Natural killer cell (primary cell): ENCODE measurements around the gene PCCA. TPM values are rescaled to one million over a fixed set of nuclear protein-coding genes. Genes with fewer than 3 reads are reported as not detected.

Experiments
- ATAC-seq, 3 donors: fragments of 150-1000 bp in 2 of 3; fragments of 200-7000 bp in 1 of 3; cut with Tn5 transposase; 1 replicate in 1 of 3; 2 replicates in 2 of 3; pipeline ENCODE4 v1.10.0; 2021; ENCODE audit warnings: mild to moderate bottlenecking in 2 of 3, moderate library complexity in 2 of 3
- DNase-seq, 2 donors: peaks; one replicate each; pipeline versions ENCODE4 v3.0.0 to v3.0.0-alpha.2; 2013 to 2021; ENCODE audit warnings: mixed read lengths in 1 of 2
- H3K27ac ChIP-seq: one replicate; pipeline ENCODE4 v1.5.1; 2013; ENCODE audit warnings: mild to moderate bottlenecking, low read length
- H3K27me3 ChIP-seq: one replicate; pipeline ENCODE4 v1.6.1; 2013; ENCODE audit warnings: low read length; ENCODE audit not compliant: control insufficient read depth, insufficient read depth
- H3K36me3 ChIP-seq: one replicate; pipeline ENCODE4 v1.6.1; 2013; ENCODE audit warnings: low read length; ENCODE audit not compliant: control insufficient read depth, insufficient read depth
- H3K4me1 ChIP-seq: one replicate; pipeline ENCODE4 v1.6.1; 2013; ENCODE audit warnings: low read length; ENCODE audit not compliant: control insufficient read depth, insufficient read depth
- H3K4me3 ChIP-seq: one replicate; pipeline ENCODE4 v1.5.1; 2013; ENCODE audit warnings: low read length
- H3K9me3 ChIP-seq: one replicate; pipeline ENCODE4 v1.6.1; 2013; ENCODE audit warnings: low read length; ENCODE audit not compliant: control insufficient read depth, insufficient read depth
- H3K27ac Mint-ChIP-seq, 2 donors: one replicate each; pipeline ENCODE4 v1.8.0; 2022; ENCODE audit warnings: mild to moderate bottlenecking in 2 of 2, mixed read lengths in 2 of 2, moderate library complexity in 1 of 2
- H3K27me3 Mint-ChIP-seq, 2 donors: one replicate each; pipeline ENCODE4 v1.8.0; 2022; ENCODE audit warnings: low read depth in 2 of 2, mixed read lengths in 2 of 2
- H3K36me3 Mint-ChIP-seq: one replicate; pipeline ENCODE4 v1.8.0; 2022; ENCODE audit warnings: mixed read lengths
- H3K4me1 Mint-ChIP-seq, 2 donors: one replicate each; pipeline ENCODE4 v1.8.0; 2022; ENCODE audit warnings: mixed read lengths in 2 of 2
- H3K4me3 Mint-ChIP-seq: one replicate; pipeline ENCODE4 v1.8.0; 2022; ENCODE audit warnings: mild to moderate bottlenecking, moderate library complexity, mixed read lengths
- H3K9me3 Mint-ChIP-seq, 2 donors: one replicate each; pipeline ENCODE4 v1.8.0; 2022; ENCODE audit warnings: mixed read lengths in 2 of 2
- WGBS: methylation state at CpG from one replicate; pipeline ENCODE4 v1.1.7; 2013; ENCODE audit warnings: missing lambda C conversion rate; ENCODE audit not compliant: insufficient coverage; 5-methylcytosine and 5-hydroxymethylcytosine counted together
- intact Hi-C: fragments of 100-400 bp; cut with micrococcal nuclease; formaldehyde crosslinking; loops from one replicate; pipeline ENCODE4 v1.14.2; 2022
- total RNA-seq, 4 donors: library from RNA; stranded (reverse); fragments of 120-200 nt in 1 of 4; gene quantifications; one replicate each; pipeline versions ENCODE4 v1.2.3 to v1.2.4, GENCODE V29; 2013 to 2022
- TF ChIP-seq, protein P1 (sequence below): fragments of 200-600 bp; IDR thresholded peaks from one replicate; pipeline ENCODE4 v1.8.0; 2022; ENCODE audit warnings: antibody characterized with exemption

PCCA gene
- total RNA-seq, 3 donors from 2014 or later (not counting 1 experiment from before 2014, with no cell fraction given), result 25.5 to 28.5 (median 28.2) TPM

DNA sequence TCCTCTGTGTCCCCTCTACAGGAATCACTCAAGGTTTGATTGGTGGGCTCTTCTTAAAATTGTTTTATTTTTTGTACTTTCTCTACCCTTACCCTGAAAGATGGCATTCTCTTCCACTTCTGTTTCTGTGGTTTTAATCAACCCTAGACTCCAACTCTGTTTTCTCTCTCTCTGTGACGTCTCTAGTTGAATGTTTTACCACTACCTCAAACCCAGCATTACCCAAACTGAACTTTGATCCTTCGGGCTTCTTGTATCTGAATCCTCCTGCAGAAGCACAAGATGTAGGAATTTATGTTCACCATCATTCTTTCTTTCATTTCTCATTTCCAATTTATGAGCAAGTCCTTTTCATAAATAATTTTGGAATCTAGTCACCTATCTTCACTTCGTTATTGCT, 39.9 kb downstream of the PCCA start:
- H3K4me1 Mint-ChIP-seq, result peaks cover 16 to 21% of the 10 kb centered on the region in 2 donors

DNA sequence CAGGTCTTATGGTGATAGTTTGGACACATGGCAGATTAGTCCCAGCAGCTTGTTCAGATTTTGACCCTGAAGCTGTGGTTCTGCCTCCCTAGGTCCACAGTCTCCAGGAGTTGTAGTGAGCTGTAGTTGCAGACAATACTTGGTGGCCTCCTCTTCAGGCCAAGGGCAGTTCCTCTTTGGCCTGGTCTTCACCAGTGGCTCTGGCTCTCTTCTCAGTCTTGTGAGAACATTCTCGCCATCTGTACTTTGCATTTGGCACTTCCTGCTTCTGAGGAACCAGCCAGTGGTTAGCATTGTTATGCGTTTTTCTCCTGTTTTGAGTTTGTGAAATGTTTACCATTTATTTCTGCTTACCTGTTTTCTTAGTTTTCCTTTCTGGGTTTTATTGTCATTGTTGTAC, 40.7 kb downstream of the PCCA start:
- DNase-seq (no peak), ATAC-seq (peak; percentile 41 to 59 (median 46))
- Histone ChIP-seq H3K4me1 (peaks cover 8% of the 10 kb centered on the region), H3K36me3 (no peaks in the 10 kb centered on the region), H3K27me3 (no peaks in the 10 kb centered on the region), H3K4me3 (no peak overlapping the region), H3K9me3 (no peaks in the 10 kb centered on the region), H3K27ac (no peak overlapping the region)
- Mint-ChIP-seq H3K27ac (peak overlapping the region; percentile 3 to 86), H3K9me3 (no peaks in the 10 kb centered on the region), H3K4me1 (peaks cover 16 to 21% of the 10 kb centered on the region in 2 donors), H3K36me3 (no peaks in the 10 kb centered on the region), H3K27me3 (no peaks in the 10 kb centered on the region), H3K4me3 (no peak overlapping the region)
- whole genome bisulfite sequencing, result 27% methylated on average over 2 of the region's 2 CpGs
- intact Hi-C loops, result no loop called here
- TF ChIP-seq, protein P1, sequence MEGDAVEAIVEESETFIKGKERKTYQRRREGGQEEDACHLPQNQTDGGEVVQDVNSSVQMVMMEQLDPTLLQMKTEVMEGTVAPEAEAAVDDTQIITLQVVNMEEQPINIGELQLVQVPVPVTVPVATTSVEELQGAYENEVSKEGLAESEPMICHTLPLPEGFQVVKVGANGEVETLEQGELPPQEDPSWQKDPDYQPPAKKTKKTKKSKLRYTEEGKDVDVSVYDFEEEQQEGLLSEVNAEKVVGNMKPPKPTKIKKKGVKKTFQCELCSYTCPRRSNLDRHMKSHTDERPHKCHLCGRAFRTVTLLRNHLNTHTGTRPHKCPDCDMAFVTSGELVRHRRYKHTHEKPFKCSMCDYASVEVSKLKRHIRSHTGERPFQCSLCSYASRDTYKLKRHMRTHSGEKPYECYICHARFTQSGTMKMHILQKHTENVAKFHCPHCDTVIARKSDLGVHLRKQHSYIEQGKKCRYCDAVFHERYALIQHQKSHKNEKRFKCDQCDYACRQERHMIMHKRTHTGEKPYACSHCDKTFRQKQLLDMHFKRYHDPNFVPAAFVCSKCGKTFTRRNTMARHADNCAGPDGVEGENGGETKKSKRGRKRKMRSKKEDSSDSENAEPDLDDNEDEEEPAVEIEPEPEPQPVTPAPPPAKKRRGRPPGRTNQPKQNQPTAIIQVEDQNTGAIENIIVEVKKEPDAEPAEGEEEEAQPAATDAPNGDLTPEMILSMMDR, result no peak

More for the DNA sequence above, 39.9 kb downstream of the PCCA start:
- peaks cover 8% of the 10 kb centered on the region for H3K4me1 ChIP-seq
- Mint-ChIP-seq H3K27me3 (no peaks in the 10 kb centered on the region), H3K4me3 (no peak overlapping the region), H3K36me3 (no peaks in the 10 kb centered on the region), H3K27ac (peak overlapping the region in 1 of 2 donors; percentile 86), H3K9me3 (no peaks in the 10 kb centered on the region)
- H3K27ac ChIP-seq, result no peak overlapping the region
- H3K4me3 ChIP-seq, result no peak overlapping the region
- TF ChIP-seq, protein P1, result no peak
- no peaks in the 10 kb centered on the region for H3K27me3 ChIP-seq
- H3K36me3 ChIP-seq, result no peaks in the 10 kb centered on the region
- WGBS, result 53% methylated on average over 2 of the region's 3 CpGs
- intact Hi-C loops, result no loop called here
- no peak for DNase-seq
- ATAC-seq, result no peak
- H3K9me3 ChIP-seq, result no peaks in the 10 kb centered on the region

DNA sequence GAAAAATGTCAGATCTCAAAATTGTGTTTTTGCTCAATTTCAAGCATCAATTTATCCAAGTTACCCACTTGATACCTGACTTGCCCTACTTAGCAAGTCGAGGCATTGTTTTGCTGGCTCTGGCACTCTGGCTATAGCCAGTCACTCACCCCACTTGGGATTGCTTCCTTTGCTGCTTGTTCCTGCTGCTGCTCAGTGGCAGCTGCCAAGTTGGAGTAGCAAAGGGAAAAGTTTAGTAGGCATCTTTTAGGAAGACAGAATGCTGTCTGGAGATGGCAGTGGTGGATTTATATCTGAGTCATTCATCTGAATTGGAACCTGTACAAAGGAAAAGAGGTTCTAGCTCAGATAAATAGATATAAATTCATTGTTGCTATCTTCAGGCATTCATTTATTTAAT, 41.2 kb downstream of the PCCA start:
- Mint-ChIP-seq H3K9me3 (no peaks in the 10 kb centered on the region), H3K4me1 (peaks cover 16 to 21% of the 10 kb centered on the region in 2 donors), H3K27me3 (no peaks in the 10 kb centered on the region), H3K4me3 (no peak overlapping the region), H3K36me3 (no peaks in the 10 kb centered on the region), H3K27ac (peak overlapping the region; percentile 3 to 86)
- H3K27me3 ChIP-seq, result no peaks in the 10 kb centered on the region
- intact Hi-C loops, result no loop called here
- ATAC-seq, result no peak
- no peak overlapping the region for H3K4me3 ChIP-seq
- H3K36me3 ChIP-seq, result no peaks in the 10 kb centered on the region
- peaks cover 8% of the 10 kb centered on the region for H3K4me1 ChIP-seq
- 74% methylated on average over 1 of the region's 1 CpG for WGBS
- no peak overlapping the region for H3K27ac ChIP-seq
- TF ChIP-seq, protein P1, result no peak
- DNase-seq, result no peak
- no peaks in the 10 kb centered on the region for H3K9me3 ChIP-seq

DNA sequence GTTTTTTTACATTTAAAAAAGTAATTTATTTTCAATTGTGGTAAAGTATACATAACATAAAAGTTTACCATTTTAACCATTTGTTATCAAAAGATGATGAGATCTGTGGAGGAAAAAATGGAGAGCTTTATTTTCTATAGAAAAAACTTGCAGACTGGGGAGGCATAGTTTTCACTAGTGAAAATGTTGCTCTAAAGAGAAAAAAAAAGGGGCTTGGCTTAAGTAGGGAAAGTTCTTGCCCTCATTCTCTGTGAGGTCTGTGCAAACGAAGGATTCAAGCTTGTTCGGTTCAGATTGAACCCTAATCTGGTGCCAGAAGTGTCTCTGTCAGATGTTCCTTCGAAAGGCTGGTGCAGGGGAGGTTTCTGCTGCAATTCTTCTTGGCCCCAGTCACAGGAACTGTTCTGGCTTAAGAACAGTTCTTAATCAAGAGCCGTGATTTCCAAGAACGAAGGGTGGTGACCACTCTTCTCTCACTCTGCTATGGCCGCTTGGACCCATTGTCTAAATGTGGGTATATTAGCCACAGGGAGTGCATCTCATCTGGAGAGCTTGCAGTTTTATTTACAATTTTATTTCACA, 42.1 kb downstream of the PCCA start:
- TF ChIP-seq, protein P1, result no peak
- intact Hi-C loops, result no loop called here

More for the DNA sequence above, 42.1 kb downstream of the PCCA start:
- ATAC-seq, result no peak
- H3K4me3 ChIP-seq, result no peak overlapping the region
- 99% methylated on average over 5 of the region's 6 CpGs for WGBS
- H3K4me1 ChIP-seq, result peaks cover 8% of the 10 kb centered on the region
- Mint-ChIP-seq H3K27ac (no peak overlapping the region), H3K27me3 (no peaks in the 10 kb centered on the region), H3K4me1 (peaks cover 16 to 21% of the 10 kb centered on the region in 2 donors), H3K9me3 (no peaks in the 10 kb centered on the region), H3K4me3 (no peak overlapping the region), H3K36me3 (no peaks in the 10 kb centered on the region)
- no peak overlapping the region for H3K27ac ChIP-seq
- no peak for DNase-seq
- H3K27me3 ChIP-seq, result no peaks in the 10 kb centered on the region
- no peaks in the 10 kb centered on the region for H3K36me3 ChIP-seq
- no peaks in the 10 kb centered on the region for H3K9me3 ChIP-seq
